Stimulated activated CD4-positive, alpha-beta T cell treated with anti-CD3 and anti-CD28 coated beads, Interleukin-2, amount 100 ng/mL, for 4 hours (primary cell): ENCODE measurements around the gene GLIPR2.
"Not testable (repeated sequence)": the region's sequence is repeated elsewhere in the genome, so short reads cannot be mapped to it uniquely, and the experiment has no call there.

Source experiments
- DNase-seq: peaks from one replicate; pipeline ENCODE4 v3.0.0-alpha.2; 2020; ENCODE audit warnings: low read depth

Gene GLIPR2

GRCh38 chr9:36163786-36164170 lies 27.2 kb downstream of the GLIPR2 start:
- DNase-seq = no peak

- DNase-seq = no peak
These were observed 27.8 kb downstream of the GLIPR2 start for GRCh38 chr9:36164372-36164771.

GRCh38 chr9:36164989-36165388 lies 28.5 kb downstream of the GLIPR2 start:
- DNase-seq = no peak

GRCh38 chr9:36165826-36166167 lies 29.3 kb downstream of the GLIPR2 start:
- DNase-seq = no peak

GRCh38 chr9:36166168-36166927 lies 29.8 kb downstream of the GLIPR2 start:
- DNase-seq = peak; percentile 67

- DNase-seq = no peak
These were observed 32.6 kb downstream of the GLIPR2 start, which contains the start of gene CCIN for GRCh38 chr9:36169166-36169565. Gene CCIN, plus strand, starts transcription at chr9:36169388. Its CDS starts 115 bp downstream, at chr9:36169503.

- DNase-seq = no peak
These were observed 33.2 kb downstream of the GLIPR2 start for GRCh38 chr9:36169708-36170107.

GRCh38 chr9:36170531-36170930 lies 34.0 kb downstream of the GLIPR2 start:
- no peak for DNase-seq

GRCh38 chr9:36173861-36174260 lies 37.3 kb downstream of the GLIPR2 start:
- DNase-seq = no peak

- DNase-seq = no peak
These were observed 37.7 kb downstream of the GLIPR2 start for GRCh38 chr9:36174271-36174670.

GRCh38 chr9:36174731-36175130 lies 38.2 kb downstream of the GLIPR2 start:
- DNase-seq = no peak

- DNase-seq = not testable (repeated sequence)
These were observed 38.7 kb downstream of the GLIPR2 start for GRCh38 chr9:36175209-36175608.

GRCh38 chr9:36176496-36176895 lies 40.0 kb downstream of the GLIPR2 start:
- not testable (repeated sequence) for DNase-seq

- DNase-seq = no peak
These were observed 41.0 kb downstream of the GLIPR2 start for GRCh38 chr9:36177571-36177970.

- not testable (repeated sequence) for DNase-seq
These were observed 43.7 kb downstream of the GLIPR2 start for GRCh38 chr9:36180243-36180642.

- DNase-seq = no peak
These were observed 50.9 kb downstream of the GLIPR2 start for GRCh38 chr9:36187414-36187813.

- no peak for DNase-seq
These were observed 51.7 kb downstream of the GLIPR2 start for GRCh38 chr9:36188212-36188611.

GRCh38 chr9:36189976-36190375 lies 53.4 kb downstream of the GLIPR2 start:
- DNase-seq = no peak

GRCh38 chr9:36190388-36191289 lies 54.1 kb downstream of the GLIPR2 start, which contains the start of gene CLTA:
Gene CLTA, plus strand, starts transcription at chr9:36190921. Its CDS starts 136 bp downstream, at chr9:36191057.
- DNase-seq = peak; percentile 90

- DNase-seq = peak; percentile 27
These were observed 54.7 kb downstream of the GLIPR2 start for GRCh38 chr9:36191290-36191645.

- DNase-seq = no peak
These were observed 55.2 kb downstream of the GLIPR2 start for GRCh38 chr9:36191686-36192085.

- DNase-seq = no peak
These were observed 55.7 kb downstream of the GLIPR2 start for GRCh38 chr9:36192196-36192595.

GRCh38 chr9:36193023-36193422 lies 56.5 kb downstream of the GLIPR2 start:
- DNase-seq = no peak
